Cardiac septum (tissue), 1 donor: ENCODE measurements around the gene SLC6A20. TPM values are rescaled to one million over a fixed set of nuclear protein-coding genes. Genes with fewer than 3 reads are reported as not detected.
A peak's percentile ranks its signal among the peaks of the same experiment; 100 is the strongest.
"Not testable (repeated sequence)": the region's sequence is repeated elsewhere in the genome, so short reads cannot be mapped to it uniquely, and the experiment has no call there.

Source experiments
- DNase-seq: peaks from one replicate; pipeline ENCODE4 v3.0.0-alpha.2; 2020; ENCODE audit warnings: low spot score
- intact Hi-C: fragments of 100-400 bp; cut with DNase I; formaldehyde crosslinking; loops from one replicate; pipeline ENCODE4 v1.14.0; 2022
- total RNA-seq: library from RNA; stranded (reverse); fragmentation: NEBNext Ultra II Directional; extraction: Animal tissue kit (Norgen Biotek cat#: 25700); gene quantifications from one replicate; pipeline ENCODE4 v1.2.1, GENCODE V29; 2021
- donor health status: DM: no; HTN: no; CAD: no.

The SLC6A20 gene
- total RNA-seq, 1 donor from 2014 or later: not detected

DNA sequence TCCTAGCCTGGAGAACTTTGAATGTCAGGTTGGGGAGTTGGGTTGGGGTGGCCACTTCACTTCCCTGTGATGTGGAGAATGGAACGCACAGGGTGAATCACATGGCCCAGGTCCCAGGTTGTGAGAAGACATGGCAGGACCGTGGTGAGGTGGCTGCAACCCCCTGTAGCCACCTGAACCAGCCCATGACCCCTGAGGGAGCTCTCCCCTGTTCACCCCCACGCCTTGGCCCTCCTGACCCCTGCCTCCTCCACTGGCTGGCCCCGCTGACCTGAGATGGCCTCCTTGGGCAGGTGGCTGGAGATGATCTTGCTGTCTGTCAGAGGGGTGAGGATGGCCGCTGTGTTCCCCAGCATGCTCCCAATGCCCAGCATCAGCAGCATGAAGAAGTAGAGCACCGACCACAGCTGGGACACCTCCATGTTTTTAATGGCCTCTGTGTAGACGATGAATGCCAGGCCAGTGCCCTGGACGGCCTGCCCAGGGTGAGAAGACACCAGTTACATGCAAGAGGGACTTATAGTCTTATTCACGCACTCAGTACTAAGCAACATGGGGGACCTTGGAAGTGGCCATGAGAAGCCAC, 31.0 kb downstream of the SLC6A20 start:
- intact Hi-C loops: no loop called here

DNA sequence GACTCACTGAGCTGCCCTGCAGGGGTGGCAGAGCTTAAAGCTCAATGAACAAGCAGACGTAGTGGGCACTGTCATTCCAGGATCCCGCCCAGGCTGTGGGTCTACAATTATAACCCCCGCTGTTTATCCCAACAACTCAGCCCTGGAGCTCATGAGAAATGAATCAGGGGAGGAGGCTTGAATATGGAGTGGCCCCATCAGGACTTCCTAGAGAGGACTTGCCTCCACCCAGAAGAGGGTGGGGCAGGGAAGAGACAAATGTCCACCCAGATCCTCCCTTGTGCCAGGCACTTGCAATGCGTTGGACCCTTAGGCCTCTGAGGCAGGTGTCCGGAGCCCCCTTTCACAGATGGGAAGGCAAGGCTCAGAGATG, 33.0 kb downstream of the SLC6A20 start:
- intact Hi-C loops: loop anchor here (5.0 kb wide), 3 partner anchors 69 to 164 kb away; no protein-coding TSS in a partner anchor
- DNase-seq: no peak

More for the DNA sequence above, 31.0 kb downstream of the SLC6A20 start:
- peak; percentile 65 for DNase-seq

DNA sequence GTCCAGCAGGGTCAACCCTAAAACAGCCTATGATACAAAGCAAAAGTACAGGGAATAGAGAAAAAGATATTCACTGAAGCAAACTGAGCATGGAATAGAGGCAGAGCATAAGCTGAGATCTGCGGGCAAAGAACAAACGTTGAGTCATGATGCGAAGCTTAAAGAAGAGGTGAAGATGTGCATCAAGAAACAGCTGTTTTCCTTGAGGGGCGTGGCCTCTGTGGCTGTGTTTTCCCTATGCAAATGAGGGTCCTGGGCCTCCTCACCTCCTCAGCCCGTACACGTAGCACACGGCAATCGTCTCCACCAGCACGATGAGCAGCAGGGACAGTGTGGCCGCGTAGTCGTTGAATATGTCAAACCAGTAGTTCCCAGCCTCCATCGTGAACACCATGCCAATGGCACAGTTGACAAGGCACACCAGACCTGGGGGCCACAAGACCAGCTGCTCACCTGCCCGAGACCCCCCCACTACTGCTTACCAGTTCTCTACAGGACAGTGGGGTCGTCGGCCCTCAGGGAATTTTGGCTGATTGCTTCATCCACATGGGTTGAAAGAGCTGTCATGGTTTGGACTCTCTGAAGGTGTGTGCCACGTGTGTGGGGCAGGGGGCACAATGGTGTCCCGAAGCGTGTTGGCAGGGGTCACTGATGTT, 33.6 kb downstream of the SLC6A20 start:
- intact Hi-C loops: loop anchor here (5.0 kb wide), 3 partner anchors 70 to 165 kb away; no protein-coding TSS in a partner anchor
- DNase-seq: no peak

DNA sequence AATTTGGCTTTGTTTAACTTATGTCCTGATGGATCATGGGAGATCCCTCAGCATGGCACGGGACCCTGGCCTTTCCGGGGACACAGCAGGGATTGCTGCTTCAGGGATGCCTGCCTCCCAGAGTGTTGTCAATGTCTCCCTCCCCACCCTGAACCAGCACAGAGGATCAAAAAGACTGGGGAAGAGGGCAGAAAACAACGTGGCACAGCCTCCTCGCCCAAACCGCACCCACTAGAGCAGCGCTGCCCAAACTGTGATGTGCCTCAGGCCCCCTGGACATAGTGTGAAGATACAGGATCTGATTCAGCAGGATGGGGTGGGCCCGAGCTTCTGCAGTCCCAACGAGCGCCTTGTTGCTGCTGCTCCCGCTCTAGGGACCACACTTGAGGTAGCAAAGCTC, 34.5 kb downstream of the SLC6A20 start:
- intact Hi-C loops: loop anchor here (2.0 to 5.0 kb wide), 4 partner anchors 70 to 317 kb away; no protein-coding TSS in a partner anchor
- no peak for DNase-seq

DNA sequence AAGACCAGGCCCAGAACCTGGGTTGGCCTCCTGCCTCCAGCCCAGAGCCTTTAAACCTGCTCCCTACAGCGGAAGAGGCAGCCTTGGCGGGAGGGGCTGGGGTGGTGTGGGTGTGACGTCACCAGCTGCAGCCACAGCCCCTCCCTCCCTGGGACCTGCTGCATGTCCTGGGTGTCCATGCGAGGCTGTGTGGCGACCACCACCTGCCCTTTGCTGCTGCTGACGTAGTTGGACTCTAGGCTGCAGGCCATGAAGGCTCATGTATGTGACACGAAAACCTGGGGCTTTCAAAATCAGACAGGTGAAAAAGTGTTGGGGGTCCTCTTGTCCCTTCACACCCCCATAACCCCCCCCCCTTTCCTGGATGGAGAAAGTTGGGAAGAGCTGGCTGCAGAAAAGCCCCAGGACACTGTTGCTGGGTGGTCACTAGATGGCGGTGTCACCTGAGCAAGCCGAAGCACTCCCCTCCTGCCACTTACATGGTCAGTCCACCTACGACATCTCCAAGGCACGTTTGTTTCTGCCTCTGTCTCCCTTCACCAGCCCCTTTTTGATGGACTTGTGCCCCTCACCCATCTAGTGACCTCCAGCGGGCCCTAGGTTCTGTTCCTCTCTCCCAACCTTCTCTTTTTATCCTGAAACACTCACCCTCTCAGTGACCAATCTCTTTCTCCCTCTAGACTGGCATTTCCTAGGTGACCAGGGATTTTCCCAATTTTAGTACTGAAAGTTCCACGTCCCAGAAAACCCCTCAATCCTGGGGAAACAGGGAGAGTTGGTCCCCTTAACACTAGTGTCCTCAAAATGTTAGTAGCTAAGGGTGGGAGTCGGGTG, 35.2 kb downstream of the SLC6A20 start:
- no peak for DNase-seq
- intact Hi-C loops: loop anchor here (2.0 to 5.0 kb wide), 4 partner anchors 71 to 318 kb away; no protein-coding TSS in a partner anchor

DNA sequence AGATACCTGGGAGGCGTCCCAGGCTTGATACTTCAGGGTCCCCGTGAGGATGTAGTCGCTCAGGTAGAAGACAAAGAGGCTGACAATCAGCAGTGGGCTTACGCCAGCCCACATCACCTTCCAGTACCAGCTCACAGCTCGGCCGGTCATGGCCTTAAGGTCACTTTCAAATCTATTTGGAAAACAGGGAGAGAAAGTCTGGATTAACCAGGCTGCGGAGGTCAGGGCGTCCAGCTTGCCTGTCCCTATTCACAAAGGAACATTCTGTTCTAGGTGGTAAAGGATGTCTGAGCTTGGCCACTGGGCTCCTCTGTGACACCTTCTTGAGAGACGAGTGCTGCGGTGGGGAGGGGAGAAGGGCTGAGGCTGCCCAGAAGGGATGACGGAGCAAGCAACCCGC, 36.5 kb downstream of the SLC6A20 start:
- no peak for DNase-seq
- intact Hi-C loops: loop anchor here (2.0 to 5.0 kb wide), 4 partner anchors 72 to 319 kb away; no protein-coding TSS in a partner anchor

DNA sequence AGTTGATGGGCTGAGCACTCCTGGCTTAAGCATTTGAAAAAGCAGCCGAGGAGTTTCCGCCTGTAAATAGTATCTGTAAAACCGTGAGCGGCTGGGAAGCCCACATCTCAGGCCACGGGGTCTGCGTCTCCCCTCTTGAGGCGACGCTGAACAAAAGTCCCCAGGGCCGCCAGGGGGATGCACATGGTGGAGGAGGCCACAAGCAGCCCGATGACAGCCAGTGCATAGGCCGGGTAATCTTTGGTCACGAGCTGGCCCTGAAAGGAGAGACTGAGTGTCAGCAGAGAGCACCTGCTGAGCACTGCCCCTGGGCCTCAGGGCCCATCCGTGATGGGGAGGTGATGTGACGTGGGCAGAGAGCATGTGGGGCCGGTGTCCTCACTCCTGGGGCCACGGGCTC, 37.5 kb downstream of the SLC6A20 start:
- no peak for DNase-seq
- intact Hi-C loops: no loop called here

DNA sequence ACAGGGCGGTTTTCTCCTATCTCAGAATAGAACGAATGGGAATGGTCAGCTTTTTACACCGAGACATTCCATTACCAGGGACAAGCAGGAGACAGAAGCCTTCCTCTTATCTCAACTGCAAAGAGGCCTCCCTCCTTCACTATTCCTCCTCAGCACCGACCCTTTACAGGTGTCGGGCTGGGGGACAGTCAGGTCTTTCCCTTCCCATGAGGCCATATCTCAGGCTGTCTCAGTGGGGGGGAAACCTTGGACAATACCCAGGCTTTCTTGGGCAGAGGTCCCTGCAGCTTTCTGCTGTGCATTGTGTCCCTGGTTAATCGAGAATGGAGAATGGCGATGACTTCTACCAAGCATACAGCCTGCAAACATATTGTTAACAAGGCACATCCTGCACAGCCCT, 39.2 kb downstream of the SLC6A20 start:
- DNase-seq, intact Hi-C loops: not testable (repeated sequence)

DNA sequence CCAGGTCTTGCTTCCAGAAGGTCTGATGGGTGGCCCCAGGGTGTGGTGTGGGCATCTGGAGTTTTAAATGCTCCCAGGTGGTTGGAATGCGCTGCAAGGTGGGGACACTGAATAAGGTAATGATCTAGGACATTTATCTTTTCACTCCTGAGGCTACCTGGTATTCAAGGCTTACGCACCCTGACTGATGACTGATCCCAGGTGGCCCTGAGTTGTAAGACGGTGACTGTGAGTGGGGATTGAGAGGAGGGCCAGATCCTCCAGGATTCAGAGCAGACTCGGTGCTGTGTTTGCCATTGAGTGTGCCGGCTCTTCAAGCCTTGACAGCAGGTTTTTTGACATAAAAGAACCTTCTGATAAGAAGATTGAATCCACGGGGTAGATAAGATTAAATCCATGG, 40.3 kb downstream of the SLC6A20 start:
- DNase-seq: no peak
- intact Hi-C loops: no loop called here

DNA sequence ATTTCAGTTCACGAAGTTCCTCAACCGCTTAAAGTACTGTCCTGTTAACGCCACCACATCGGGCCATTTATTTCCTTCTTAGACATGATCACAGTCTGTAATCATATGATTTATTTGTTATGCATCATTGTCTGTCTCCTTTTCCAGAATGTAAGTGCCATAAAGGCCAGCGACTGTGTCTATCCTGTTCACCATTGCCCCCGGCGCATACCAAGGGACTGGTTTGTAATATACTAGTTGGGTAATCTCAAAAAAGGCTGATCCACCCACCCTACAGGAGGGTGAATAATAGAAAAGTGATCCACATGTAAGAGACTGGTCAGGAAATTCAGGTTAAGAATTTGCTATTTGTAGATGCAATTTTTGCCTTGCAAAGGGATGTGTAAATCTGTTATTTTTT, 41.9 kb downstream of the SLC6A20 start:
- intact Hi-C loops: no loop called here
- no peak for DNase-seq

DNA sequence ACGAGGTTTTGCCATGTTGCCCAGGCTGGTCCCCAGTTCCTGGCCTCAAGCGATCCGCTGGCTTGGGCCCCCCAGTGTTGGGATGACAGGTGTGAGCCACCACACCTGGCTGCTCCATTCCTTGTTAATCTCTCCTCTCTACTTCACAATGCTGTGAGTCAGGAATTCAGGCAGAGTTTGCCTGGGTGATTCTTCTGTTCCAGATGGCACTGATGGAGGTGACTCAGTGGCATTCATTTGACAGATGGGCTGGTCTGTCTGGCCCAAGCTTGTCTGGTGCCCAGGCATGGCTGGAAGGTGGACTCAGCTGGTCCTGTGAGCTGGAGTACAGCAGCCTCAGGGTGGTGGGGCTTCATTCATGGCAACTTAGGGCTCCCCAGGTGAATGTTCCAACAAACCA, 43.2 kb downstream of the SLC6A20 start:
- intact Hi-C loops: no loop called here
- no peak for DNase-seq

DNA sequence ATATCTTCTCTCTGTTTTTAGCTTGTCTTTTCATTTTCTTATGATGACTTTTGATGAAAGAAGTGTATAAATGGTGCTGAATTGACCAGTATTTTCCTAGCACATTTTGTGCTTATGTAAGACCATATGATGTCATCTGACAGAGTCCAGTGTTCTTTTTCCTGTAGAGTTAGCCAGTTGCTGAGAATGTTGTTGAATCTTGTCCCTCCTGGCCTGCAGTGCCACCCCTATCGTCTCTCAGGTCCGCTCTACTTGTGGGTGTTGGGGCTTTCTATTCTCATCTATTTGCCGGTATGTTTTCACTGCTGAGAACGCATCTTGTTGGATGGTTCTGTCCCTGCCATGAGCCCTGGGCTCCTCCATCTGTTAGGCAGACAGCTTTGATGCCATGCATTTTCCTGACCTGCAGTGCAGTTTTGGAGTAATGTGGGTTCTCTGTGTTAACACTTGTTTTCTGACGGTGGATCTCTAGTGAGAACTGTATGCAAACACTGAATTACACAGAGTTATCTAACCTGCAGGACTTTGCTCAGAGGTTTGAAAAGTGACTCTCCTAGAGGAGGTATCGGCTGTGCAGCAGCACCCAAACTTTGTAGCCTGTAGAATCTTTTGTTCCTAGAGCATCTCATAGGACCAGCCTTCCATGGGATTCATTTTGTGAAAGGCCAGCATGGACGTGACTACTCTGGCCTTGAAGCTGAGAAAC, 44.6 kb downstream of the SLC6A20 start:
- no peak for DNase-seq
- intact Hi-C loops: no loop called here

DNA sequence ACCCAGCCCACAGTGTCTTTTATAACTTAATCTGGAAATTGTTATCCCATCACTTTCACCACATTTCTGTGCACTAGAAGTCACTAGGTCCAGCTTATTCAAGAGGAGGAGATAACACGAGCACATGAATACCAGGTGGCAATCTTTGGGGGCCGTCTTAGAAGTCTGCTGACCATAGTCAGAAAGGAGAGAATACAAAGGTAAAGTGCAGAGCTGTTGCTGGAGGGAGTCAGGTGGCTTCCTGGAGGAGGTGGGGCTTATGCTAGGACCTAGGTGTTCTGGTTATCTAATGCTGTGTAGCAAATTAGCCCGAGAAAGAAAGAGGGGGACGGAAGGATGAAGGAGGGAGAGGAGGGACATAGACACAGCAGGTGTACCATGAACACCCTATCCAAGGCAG, 46.5 kb downstream of the SLC6A20 start:
- DNase-seq: no peak
- intact Hi-C loops: no loop called here

DNA sequence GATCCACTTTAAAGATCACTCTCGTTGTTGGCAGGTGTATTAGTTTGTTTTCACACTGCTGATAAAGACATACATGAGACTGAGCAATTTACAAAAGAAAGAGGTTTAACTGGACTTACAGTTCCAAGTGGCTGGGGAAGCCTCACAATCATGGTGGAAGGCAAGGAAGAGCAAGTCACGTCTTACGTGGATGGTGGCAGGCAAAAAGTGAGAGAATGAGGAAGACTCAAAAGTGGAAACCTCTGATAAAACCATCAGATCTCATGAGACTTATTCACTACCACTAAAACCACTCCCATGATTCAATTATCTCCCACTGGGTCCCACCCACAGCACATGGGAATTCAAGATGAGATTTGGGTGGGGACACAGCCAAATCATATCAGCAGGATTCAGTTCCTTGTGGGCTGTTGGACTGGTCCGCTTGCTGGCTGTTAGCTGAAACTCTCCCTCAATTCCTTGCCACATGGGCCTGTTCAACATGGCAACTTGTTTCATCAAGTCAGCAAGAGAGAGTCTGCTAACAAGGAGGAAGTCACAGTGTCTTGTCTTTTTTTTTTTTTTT, 47.2 kb downstream of the SLC6A20 start:
- intact Hi-C loops, DNase-seq: not testable (repeated sequence)

DNA sequence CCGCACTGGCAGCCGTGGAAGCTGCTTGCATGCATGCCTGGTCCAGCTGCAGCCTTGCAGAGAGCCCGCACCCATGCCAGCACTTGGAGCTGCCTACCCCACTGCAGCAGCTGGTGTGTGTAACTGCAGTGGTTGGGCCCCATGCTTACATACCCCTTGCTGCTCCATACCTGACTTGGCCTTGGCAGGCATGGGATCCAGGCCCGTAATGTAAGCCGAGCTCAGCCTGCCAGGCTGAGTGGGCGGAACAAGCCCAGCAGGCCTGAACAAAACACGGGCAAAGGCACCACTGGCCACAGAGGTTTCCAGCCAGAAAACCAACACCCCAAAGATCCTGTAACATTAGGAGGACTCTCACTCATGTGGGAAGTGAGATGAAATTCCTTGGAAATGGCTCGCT, 48.3 kb downstream of the SLC6A20 start:
- DNase-seq: no peak
- intact Hi-C loops: no loop called here

DNA sequence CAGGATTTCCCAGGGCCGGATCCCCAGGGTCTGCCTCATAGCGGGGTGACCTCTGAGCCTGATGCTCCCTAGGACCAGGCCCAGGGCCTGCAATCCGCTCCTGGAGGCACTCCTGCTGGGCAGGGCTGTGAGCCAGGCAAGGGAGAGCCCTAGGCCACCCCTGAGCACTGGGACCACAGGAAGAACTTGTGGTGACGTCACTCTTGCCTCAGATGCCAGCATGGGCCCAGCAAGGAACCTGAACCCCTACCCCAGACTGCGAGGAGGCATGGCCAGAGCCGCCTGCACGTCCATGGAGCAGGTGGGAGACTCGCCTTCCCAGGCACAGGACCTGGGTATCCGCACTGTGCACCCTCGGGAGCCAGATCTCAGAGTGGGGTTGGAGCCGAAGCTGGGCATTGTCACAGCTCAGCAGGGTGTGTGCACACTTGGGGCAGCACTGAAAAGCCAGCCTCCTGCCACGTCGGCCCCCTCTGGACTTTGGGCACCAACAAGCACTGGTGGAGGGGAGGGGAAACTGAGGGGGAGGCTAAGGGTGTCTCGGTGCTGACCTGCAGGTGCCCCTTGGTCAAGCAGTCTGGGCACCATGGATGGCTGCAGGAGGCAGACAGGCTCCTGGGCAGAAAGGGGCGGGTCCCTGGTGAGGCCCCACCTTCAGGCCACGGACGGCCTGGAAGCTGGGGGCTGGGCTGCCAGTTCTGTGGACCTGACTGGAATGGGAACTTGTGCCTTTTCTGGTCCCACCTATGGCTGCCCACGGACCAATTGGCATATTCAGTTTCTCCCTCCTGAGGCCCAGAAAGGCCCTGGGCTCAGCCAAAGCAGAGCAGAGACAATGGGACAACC, 49.3 kb downstream of the SLC6A20 start:
- intact Hi-C loops: no loop called here
- no peak for DNase-seq

DNA sequence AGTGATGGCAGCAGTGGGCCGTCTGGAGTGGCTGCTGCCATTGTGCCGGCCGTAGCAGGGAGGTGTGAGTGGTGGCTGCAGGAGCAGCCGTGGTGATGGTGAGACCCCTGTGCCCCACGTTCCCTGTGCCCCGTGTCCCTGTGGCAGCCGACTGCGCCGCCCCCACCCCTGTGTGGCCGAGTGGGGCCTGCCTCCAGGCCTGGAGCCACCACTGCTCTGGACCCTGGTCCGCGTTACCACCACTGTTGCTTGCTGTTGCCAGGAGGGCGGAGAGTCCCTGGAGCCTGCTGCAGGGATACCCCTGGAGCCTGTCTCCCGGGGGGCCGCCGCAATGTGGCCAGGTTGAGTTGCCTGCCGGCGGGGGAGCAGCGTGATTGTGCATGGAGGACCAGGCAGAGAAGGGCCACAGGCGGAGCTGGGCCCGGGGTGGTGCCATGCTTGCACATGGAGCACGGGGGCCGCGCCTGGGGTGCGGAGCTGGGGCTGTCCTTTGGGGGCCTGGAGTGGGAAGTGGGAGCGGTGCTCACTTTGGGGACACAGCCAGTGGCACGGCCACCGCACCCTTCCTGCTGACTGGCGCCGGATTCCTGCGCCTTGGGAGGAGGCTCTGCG, 50.1 kb downstream of the SLC6A20 start:
- DNase-seq: no peak
- intact Hi-C loops: no loop called here

DNA sequence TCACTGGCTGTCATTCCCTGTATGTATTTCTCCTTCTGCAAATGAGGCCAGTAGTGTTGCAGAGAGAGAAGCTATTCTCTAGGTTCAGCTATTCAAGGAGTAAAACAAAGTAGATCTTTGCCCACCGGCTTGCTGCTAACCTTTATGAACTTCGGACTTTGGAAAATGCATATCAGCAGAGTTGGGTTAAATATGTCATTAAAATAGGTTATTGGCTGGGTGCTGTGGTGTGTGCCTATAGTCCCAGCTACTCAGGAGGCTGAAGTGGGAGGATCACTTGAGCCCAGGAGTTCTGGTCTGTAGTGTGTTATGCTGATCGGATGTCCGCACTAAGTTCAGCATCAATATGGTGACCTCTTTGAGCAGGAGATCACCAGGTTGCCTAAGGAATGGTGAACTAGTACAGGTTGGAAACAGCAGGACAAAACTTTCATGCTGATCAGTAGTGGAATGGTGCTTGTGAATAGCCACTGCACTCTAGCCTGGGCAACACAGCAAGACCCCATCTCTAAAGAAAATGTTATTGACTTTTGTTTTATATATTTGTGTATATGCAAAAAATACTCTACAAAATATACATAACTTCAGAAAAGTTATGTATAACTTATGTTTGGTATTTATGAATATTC, 53.8 kb downstream of the SLC6A20 start:
- no peak for DNase-seq
- intact Hi-C loops: no loop called here
